ENCODE results near the gene TMEM200C.
A peak's percentile ranks its signal among the peaks of the same experiment; 100 is the strongest.

Gene TMEM200C

GRCh38 chr18:5879479-5879882, 15.8 kb downstream of the TMEM200C start:
- DNase-seq (ENCODE audit: low read depth in 1 of 2, low spot score in 1 of 2), result peak in 1 of 2 experiments; percentile 12
- TF ChIP-seq POLR2AphosphoS5 (IDR thresholded peaks at IDR 0.05; ENCODE audit: low read depth) (no peak), CTCF (IDR thresholded peaks at IDR 0.05; ENCODE audit: insufficient read depth, low read length) (peak; percentile 64), REST (IDR thresholded peaks at IDR 0.05; ENCODE audit: insufficient replicate concordance, low read depth) (no peak)

GRCh38 chr18:5876891-5877290, 18.4 kb downstream of the TMEM200C start:
- TF ChIP-seq CTCF (IDR thresholded peaks at IDR 0.05; ENCODE audit: insufficient read depth, low read length) (no peak), GABPA (IDR thresholded peaks at IDR 0.05; ENCODE audit: low read depth) (no peak), SPI1 (IDR thresholded peaks at IDR 0.05; ENCODE audit: borderline replicate concordance, low read depth) (no peak), REST (IDR thresholded peaks at IDR 0.05; ENCODE audit: insufficient replicate concordance, low read depth) (no peak), POLR2AphosphoS5 (IDR thresholded peaks at IDR 0.05; ENCODE audit: low read depth) (no peak)
- H3K27me3 ChIP-seq (ENCODE audit: insufficient read depth, poor library complexity, severe bottlenecking), result peaks cover 2% of the 10 kb centered on the region
- DNase-seq (ENCODE audit: low read depth in 1 of 2, low spot score in 1 of 2), result no peak
- H3K27ac ChIP-seq (replicated peaks), result no peak overlapping the region
- H3K4me3 ChIP-seq (replicated peaks; ENCODE audit: insufficient read depth, low read length), result no peak overlapping the region

More at GRCh38 chr18:5879479-5879882, 15.8 kb downstream of the TMEM200C start:
- H3K27ac ChIP-seq (replicated peaks), result no peak overlapping the region
- no peak overlapping the region for H3K4me3 ChIP-seq (replicated peaks; ENCODE audit: insufficient read depth, low read length)
- peaks cover 2% of the 10 kb centered on the region for H3K27me3 ChIP-seq (ENCODE audit: insufficient read depth, poor library complexity, severe bottlenecking)

GRCh38 chr18:5874336-5874735, 21.0 kb downstream of the TMEM200C start:
- TF ChIP-seq CTCF (IDR thresholded peaks at IDR 0.05; ENCODE audit: insufficient read depth, low read length) (no peak), POLR2AphosphoS5 (IDR thresholded peaks at IDR 0.05; ENCODE audit: low read depth) (no peak), REST (IDR thresholded peaks at IDR 0.05; ENCODE audit: insufficient replicate concordance, low read depth) (no peak), SPI1 (IDR thresholded peaks at IDR 0.05; ENCODE audit: borderline replicate concordance, low read depth) (no peak), GABPA (IDR thresholded peaks at IDR 0.05; ENCODE audit: low read depth) (no peak)
- H3K27ac ChIP-seq (replicated peaks), result no peak overlapping the region
- H3K27me3 ChIP-seq (ENCODE audit: insufficient read depth, poor library complexity, severe bottlenecking), result no peaks in the 10 kb centered on the region
- no peak for DNase-seq (ENCODE audit: low read depth in 1 of 2, low spot score in 1 of 2)
- no peak overlapping the region for H3K4me3 ChIP-seq (replicated peaks; ENCODE audit: insufficient read depth, low read length)

All from HL-60 (cell line).